CD4-positive, alpha-beta T cell (primary cell): Measurements from ENCODE around the gene MSRB3. TPM values are rescaled to one million over a fixed set of nuclear protein-coding genes. Genes with fewer than 3 reads are reported as not detected.

Experiments
- ATAC-seq: fragments of 200-7000 bp; cut with Tn5 transposase; one replicate; pipeline ENCODE4 v1.10.0; 2022; ENCODE audit warnings: mild to moderate bottlenecking; ENCODE audit not compliant: poor library complexity
- CTCF ChIA-PET: fragments of 350-600 bp; sonication (Branson Sonifier 250); formaldehyde crosslinking; loops from one replicate; lab custom pipeline; 2021; ENCODE audit warnings: antibody characterized with exemption, inconsistent platforms; lab: Charles Lee
- POLR2A ChIA-PET: fragments of 350-600 bp; sonication (Branson Sonifier 250); formaldehyde crosslinking; loops from one replicate; lab custom pipeline; 2021; ENCODE audit warnings: antibody characterized with exemption, inconsistent platforms; lab: Charles Lee
- DNase-seq, 14 experiments: peaks; one replicate each; pipeline ENCODE4 v3.0.0-alpha.2; 2013 to 2020; ENCODE audit warnings: mixed read lengths in 2 of 14
- H3K27ac ChIP-seq, 2 donors: one replicate each; pipeline versions ENCODE4 v1.5.1 to v1.7.0; 2013; ENCODE audit warnings: low read length in 2 of 2, low read depth in 1 of 2, mild to moderate bottlenecking in 1 of 2
- H3K27me3 ChIP-seq, 2 experiments: 1 replicate in 1 of 2; 2 replicates in 1 of 2; pipeline versions ENCODE4 v1.6.1 to v1.7.0; 2013; ENCODE audit warnings: low read length in 2 of 2, control low read depth in 1 of 2, mild to moderate bottlenecking in 1 of 2, moderate library complexity in 1 of 2; ENCODE audit not compliant: insufficient read depth in 2 of 2, control insufficient read depth in 1 of 2
- H3K36me3 ChIP-seq: one replicate; pipeline ENCODE4 v1.6.1; 2013; ENCODE audit warnings: low read length, control low read depth; ENCODE audit not compliant: insufficient read depth
- H3K4me1 ChIP-seq: one replicate; pipeline ENCODE4 v1.6.1; 2013; ENCODE audit warnings: low read length, control low read depth; ENCODE audit not compliant: insufficient read depth
- H3K4me3 ChIP-seq: one replicate; pipeline ENCODE4 v1.5.1; 2013; ENCODE audit warnings: mild to moderate bottlenecking, low read length, moderate library complexity
- H3K9me3 ChIP-seq, 2 experiments: 1 replicate in 1 of 2; 2 replicates in 1 of 2; pipeline versions ENCODE4 v1.6.1 to v1.7.0; 2013; ENCODE audit warnings: low read length in 2 of 2, mild to moderate bottlenecking in 2 of 2, control low read depth in 1 of 2, moderate library complexity in 1 of 2; ENCODE audit not compliant: control insufficient read depth in 1 of 2, insufficient read depth in 1 of 2
- H3K27ac Mint-ChIP-seq: one replicate; pipeline ENCODE4 v1.8.0; 2020; ENCODE audit warnings: mixed read lengths
- H3K27me3 Mint-ChIP-seq: one replicate; pipeline ENCODE4 v1.8.0; 2021; ENCODE audit warnings: mixed read lengths
- H3K36me3 Mint-ChIP-seq: one replicate; pipeline ENCODE4 v1.8.0; 2021; ENCODE audit warnings: low read depth, mixed read lengths
- H3K4me1 Mint-ChIP-seq: one replicate; pipeline ENCODE4 v1.8.0; 2021; ENCODE audit warnings: low read depth, mixed read lengths
- H3K4me3 Mint-ChIP-seq: one replicate; pipeline ENCODE4 v1.8.0; 2020; ENCODE audit warnings: mild to moderate bottlenecking, mixed read lengths
- H3K9me3 Mint-ChIP-seq: one replicate; pipeline ENCODE4 v1.8.0; 2020; ENCODE audit warnings: mixed read lengths
- CTCF ChIP-seq: fragments of 200-600 bp; IDR thresholded peaks from one replicate; pipeline ENCODE4 v1.8.0; 2022; ENCODE audit warnings: antibody characterized with exemption, mild to moderate bottlenecking
- intact Hi-C, 2 experiments: fragments of 100-400 bp; cut with DNase I in 1 of 2; cut with micrococcal nuclease in 1 of 2; formaldehyde crosslinking; loops; one replicate each; pipeline versions ENCODE4 v1.15.1 to v1.9.0; 2023 to 2025; cut with DNase I, micrococcal nuclease
- polyA plus RNA-seq, 2 donors: library from polyadenylated mRNA; unstranded; fragments of 120-200 nt; gene quantifications; one replicate each; pipeline ENCODE4 v1.2.1, GENCODE V29; 2013
- total RNA-seq, 174 experiments: library from RNA in 2 of 174; stranded (reverse) in 2 of 174; gene quantifications; one replicate each; pipeline ENCODE4 v1.2.3 and lab custom pipeline; 2021 to 2026

The MSRB3 gene
- total RNA-seq (under 1 TPM in 1 of 2 experiments, not detected in 1; 0.17 TPM), total RNA-seq (lab: John Stamatoyannopoulos, UW) (0 to 4.7 (median 0.74) reads per million in 172 experiments)
- polyA plus RNA-seq (2013, experiment 1 of 2): 0.32 TPM
- 1.1 TPM for polyA plus RNA-seq (2013, experiment 2 of 2)

GRCh38 chr12:65278576-65279368 is at the start of gene MSRB3:
MSRB3 (plus strand) TSS chr12:65278683; CDS start chr12:65308580, 29,897 bp downstream.
- Histone ChIP-seq H3K27me3 (peaks cover 21 to 46% of the 10 kb centered on the region in 2 experiments), H3K9me3 (no peaks in the 10 kb centered on the region), H3K4me3 (peak within 1 kb of the TSS; percentile 50), H3K36me3 (no peaks in the 10 kb centered on the region), H3K27ac (no peak within 1 kb of the TSS), H3K4me1 (peaks cover 7% of the 10 kb centered on the region)
- H3K27me3 Mint-ChIP-seq: peaks cover 80% of the 10 kb centered on the region
- peaks cover 5% of the 10 kb centered on the region for H3K4me1 Mint-ChIP-seq
- H3K4me3 Mint-ChIP-seq: peak within 1 kb of the TSS; percentile 68
- DNase-seq (peak in 7 of 14 experiments; percentile 0 to 21 (median 8)), ATAC-seq (no peak)
- TF ChIP-seq CTCF: no peak
- POLR2A ChIA-PET: no interaction called here
- no peaks in the 10 kb centered on the region for H3K9me3 Mint-ChIP-seq
- intact Hi-C loops: no loop called here
- no peak within 1 kb of the TSS for H3K27ac Mint-ChIP-seq
- H3K36me3 Mint-ChIP-seq: no peaks in the 10 kb centered on the region
- CTCF ChIA-PET: no interaction called here

GRCh38 chr12:65229441-65229840 is 49.0 kb upstream of the MSRB3 start:
- peaks cover 10% of the 10 kb centered on the region for H3K9me3 Mint-ChIP-seq
- intact Hi-C loops: no loop called here
- TF ChIP-seq CTCF: no peak
- H3K4me1 Mint-ChIP-seq: peaks cover 36% of the 10 kb centered on the region
- H3K4me3 Mint-ChIP-seq: no peak overlapping the region
- DNase-seq (no peak), ATAC-seq (no peak)
- no peak overlapping the region for H3K27ac Mint-ChIP-seq
- peaks cover 25% of the 10 kb centered on the region for H3K36me3 ChIP-seq
- POLR2A ChIA-PET: no interaction called here
- CTCF ChIA-PET: no interaction called here
- no peaks in the 10 kb centered on the region for H3K27me3 ChIP-seq
- peaks cover 61% of the 10 kb centered on the region for H3K36me3 Mint-ChIP-seq
- no peaks in the 10 kb centered on the region for H3K27me3 Mint-ChIP-seq
- H3K4me1 ChIP-seq: peaks cover 3% of the 10 kb centered on the region
- H3K27ac ChIP-seq: no peak overlapping the region
- H3K4me3 ChIP-seq: no peak overlapping the region
- H3K9me3 ChIP-seq: peaks cover 3 to 21% of the 10 kb centered on the region in 2 experiments

GRCh38 chr12:65232476-65233077 is 45.9 kb upstream of the MSRB3 start:
- Histone ChIP-seq H3K4me1 (no peaks in the 10 kb centered on the region), H3K4me3 (no peak overlapping the region), H3K27me3 (no peaks in the 10 kb centered on the region), H3K9me3 (peaks cover 3 to 21% of the 10 kb centered on the region in 2 experiments), H3K27ac (no peak overlapping the region), H3K36me3 (peaks cover 19% of the 10 kb centered on the region)
- peak in 3 of 14 experiments; percentile 39 to 47 (median 42) for DNase-seq
- peak; percentile 74 for TF ChIP-seq CTCF
- ATAC-seq: peak; percentile 54
- H3K27me3 Mint-ChIP-seq: no peaks in the 10 kb centered on the region
- ChIA-PET CTCF (interaction anchor here (0.7 to 2.7 kb wide), 10 partner anchors 8 to 341 kb away, joined by 3 to 20 read pairs (median 4); partner anchors contain the start of gene LEMD3), POLR2A (interaction anchor here (0.6 to 2.0 kb wide), 2 partner anchors 63 to 177 kb away, joined by 3 to 7 read pairs; partner anchors contain the start of gene LEMD3)
- H3K36me3 Mint-ChIP-seq: peaks cover 30% of the 10 kb centered on the region
- peaks cover 10% of the 10 kb centered on the region for H3K4me1 Mint-ChIP-seq
- H3K9me3 Mint-ChIP-seq: peaks cover 4% of the 10 kb centered on the region
- no peak overlapping the region for H3K4me3 Mint-ChIP-seq
- intact Hi-C loops: loop anchor here (1.0 to 10.0 kb wide), 3 partner anchors 341 to 430 kb away; no protein-coding TSS in a partner anchor
- H3K27ac Mint-ChIP-seq: peak overlapping the region; percentile 35
